CD4-positive, alpha-beta T cell treated with Interleukin-21 for 1 hour (primary cell): Measurements from ENCODE around the gene HMCN2.

Experiments used
- DNase-seq: peaks from one replicate; pipeline ENCODE4 v3.0.0-alpha.2; 2020

HMCN2 gene

DNA sequence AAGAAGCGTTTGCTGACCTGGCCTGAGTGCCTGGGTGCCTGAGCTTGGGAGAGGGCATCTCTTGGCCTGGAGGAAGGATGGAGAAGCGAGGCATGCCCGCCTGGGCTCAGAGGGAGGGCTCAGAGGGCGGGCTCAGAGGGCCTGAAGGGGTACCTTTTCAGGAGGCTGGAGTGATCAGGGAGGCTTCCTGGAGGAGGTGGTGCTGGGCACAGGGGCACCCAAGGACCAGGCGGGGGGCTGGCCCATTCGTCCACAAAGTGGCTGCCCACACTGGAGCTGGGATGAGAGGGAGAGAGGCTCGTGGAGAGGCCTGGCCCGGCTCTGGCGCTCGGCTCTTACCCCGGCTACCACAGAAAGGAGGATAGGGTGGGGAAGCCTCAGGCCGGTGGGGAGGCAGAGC lies 212.0 kb downstream of the HMCN2 start:
- DNase-seq: no peak

GRCh38 chr9:130478152-130478551 lies 212.6 kb downstream of the HMCN2 start:
- DNase-seq: no peak

GRCh38 chr9:130478736-130479575 lies 213.4 kb downstream of the HMCN2 start:
- DNase-seq: no peak

DNA sequence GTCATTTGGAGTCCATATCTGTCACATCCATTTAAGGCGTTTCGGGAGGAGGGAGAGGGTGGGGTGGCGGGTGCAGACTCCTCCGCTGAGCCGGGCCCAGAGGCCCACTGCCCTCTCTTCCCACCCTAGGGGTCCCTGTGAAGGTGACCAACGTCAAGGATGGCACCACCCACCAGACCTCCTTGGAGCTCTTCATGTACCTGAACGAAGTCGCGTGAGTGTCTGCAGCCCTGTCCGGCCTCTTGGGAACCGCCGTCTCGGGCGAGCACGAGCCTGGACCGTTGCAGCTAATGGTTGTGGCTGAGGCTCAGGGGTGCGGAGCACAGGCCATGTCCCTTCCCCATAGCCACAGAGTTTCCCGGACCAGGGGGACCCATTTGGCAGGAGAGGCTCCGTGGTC lies 214.0 kb downstream of the HMCN2 start:
- no peak for DNase-seq

- no peak for DNase-seq
Measured at GRCh38 chr9:130480673-130481072, 215.1 kb downstream of the HMCN2 start.

GRCh38 chr9:130482463-130482862 lies 216.9 kb downstream of the HMCN2 start:
- DNase-seq: no peak

DNA sequence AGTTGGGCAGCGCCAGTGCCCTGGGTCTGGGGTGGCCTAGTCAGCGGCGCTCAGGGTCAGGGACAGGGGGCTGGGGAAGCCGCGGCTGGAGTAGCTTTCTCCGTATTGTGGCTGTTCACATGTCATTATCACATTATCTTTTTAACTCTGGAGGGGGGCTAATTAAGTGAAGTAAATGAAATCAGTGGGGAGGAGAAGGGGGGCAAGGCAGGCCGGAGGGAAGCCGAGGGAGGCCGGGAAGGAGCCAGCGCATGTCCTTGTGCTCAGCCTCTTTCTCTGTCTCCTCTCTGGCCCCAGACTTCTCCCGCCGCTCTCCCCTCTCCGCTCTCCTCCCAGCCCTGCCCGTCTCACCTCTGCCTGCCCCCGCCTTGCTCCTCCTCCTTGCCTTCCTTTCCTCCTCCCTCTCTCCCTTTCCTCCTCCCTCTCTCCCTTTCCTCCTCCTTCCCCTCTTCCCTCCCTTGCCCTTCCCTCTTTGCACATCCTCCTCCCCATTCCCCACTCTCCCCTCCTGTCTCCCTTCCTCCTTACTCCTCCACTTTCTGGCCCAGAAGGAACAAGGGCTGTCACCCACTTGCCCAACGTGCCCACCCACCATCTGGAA lies 217.9 kb downstream of the HMCN2 start:
- DNase-seq: no peak
